MM.1S (cell line): ENCODE measurements around the gene ERCC8.

Source experiments
- DNase-seq: peaks from one replicate; pipeline ENCODE4 v3.0.0-alpha.2; 2015
- H2AFZ ChIP-seq: fragments of 300-600 bp; sonication (generic); 2 replicates; pipeline ENCODE4 v1.6.0; 2016; ENCODE audit warnings: antibody characterized with exemption, low read length
- H3F3A ChIP-seq: fragments of 300-600 bp; sonication (generic); 2 replicates; pipeline ENCODE4 v1.6.1; 2016; ENCODE audit warnings: mild to moderate bottlenecking, antibody characterized with exemption, low read length, moderate library complexity, mixed read lengths; ENCODE audit not compliant: insufficient read depth
- H3K27ac ChIP-seq: fragments of 300-600 bp; sonication (generic); 2 replicates; pipeline ENCODE4 v1.5.1; 2016; ENCODE audit warnings: mild to moderate bottlenecking, low read length
- H3K27me3 ChIP-seq: fragments of 300-600 bp; sonication (generic); replicated peaks from 2 replicates; pipeline ENCODE4 v1.6.0; 2016; ENCODE audit warnings: low read length; ENCODE audit not compliant: insufficient read depth
- H3K36me3 ChIP-seq: fragments of 300-600 bp; sonication (generic); replicated peaks from 2 replicates; pipeline ENCODE4 v1.6.1; 2016; ENCODE audit warnings: mild to moderate bottlenecking, low read length, mixed read lengths; ENCODE audit not compliant: insufficient read depth
- H3K4me1 ChIP-seq: fragments of 300-600 bp; sonication (generic); 2 replicates; pipeline ENCODE4 v1.6.1; 2016; ENCODE audit warnings: low read length, mixed read lengths
- H3K4me2 ChIP-seq: fragments of 300-600 bp; sonication (generic); 2 replicates; pipeline ENCODE4 v1.6.0; 2016; ENCODE audit warnings: low read depth, low read length
- H3K4me3 ChIP-seq: fragments of 300-600 bp; sonication (generic); 2 replicates; pipeline ENCODE4 v1.5.1; 2016; ENCODE audit warnings: low read length, mixed read lengths
- H3K79me2 ChIP-seq: fragments of 300-600 bp; sonication (generic); 2 replicates; pipeline ENCODE4 v1.6.1; 2016; ENCODE audit warnings: mixed run types, low read length, mixed read lengths
- H3K9ac ChIP-seq: fragments of 300-600 bp; sonication (generic); 2 replicates; pipeline ENCODE4 v1.6.1; 2016; ENCODE audit warnings: low read length, mixed read lengths
- H3K9me2 ChIP-seq: fragments of 300-600 bp; sonication (generic); replicated peaks from 2 replicates; pipeline ENCODE4 v1.6.1; 2016; ENCODE audit warnings: mild to moderate bottlenecking, low read length, mixed read lengths; ENCODE audit not compliant: insufficient read depth
- H3K9me3 ChIP-seq: fragments of 300-600 bp; sonication (generic); replicated peaks from 2 replicates; pipeline ENCODE4 v1.6.1; 2016; ENCODE audit warnings: mild to moderate bottlenecking, low read length, mixed read lengths; ENCODE audit not compliant: insufficient read depth
- H4K20me1 ChIP-seq: fragments of 300-600 bp; sonication (generic); 2 replicates; pipeline ENCODE4 v1.6.1; 2016; ENCODE audit warnings: mild to moderate bottlenecking, low read length, moderate library complexity, mixed read lengths; ENCODE audit not compliant: insufficient read depth
- EZH2 ChIP-seq: fragments of 300-600 bp; sonication (generic); optimal IDR thresholded peaks from 2 replicates; pipeline ENCODE3; 2017; ENCODE audit warnings: low read depth, mild to moderate bottlenecking, antibody characterized with exemption, low read length, mixed read lengths
- EZH2phosphoT487 ChIP-seq: fragments of 300-600 bp; sonication (generic); IDR thresholded peaks from 2 replicates; pipeline ENCODE4 v1.6.1; 2018; ENCODE audit warnings: antibody characterized with exemption, low read length
- TF ChIP-seq, protein P1 (sequence below): fragments of 300-600 bp; sonication (generic); IDR thresholded peaks from 2 replicates; pipeline ENCODE4 v1.5.1; 2016; ENCODE audit warnings: antibody characterized with exemption, low read length, mixed read lengths

Gene ERCC8

GRCh38 chr5:60903356-60903755 lies 41.5 kb downstream of the ERCC8 start:
- Histone ChIP-seq H2AFZ (no peak overlapping the region), H3K27ac (no peak overlapping the region), H3K36me3 (no peaks in the 10 kb centered on the region), H3F3A (no peaks in the 10 kb centered on the region; the same call in 1 of the 2 replicates), H4K20me1 (no peaks in the 10 kb centered on the region), H3K27me3 (no peaks in the 10 kb centered on the region), H3K79me2 (no peaks in the 10 kb centered on the region), H3K9ac (no peak overlapping the region), H3K9me2 (no peaks in the 10 kb centered on the region), H3K4me1 (no peaks in the 10 kb centered on the region), H3K4me3 (no peak overlapping the region), H3K9me3 (no peaks in the 10 kb centered on the region), H3K4me2 (no peak overlapping the region)
- DNase-seq: no peak
- TF ChIP-seq EZH2phosphoT487 (no peak), EZH2 (no peak)
- TF ChIP-seq, protein P1, sequence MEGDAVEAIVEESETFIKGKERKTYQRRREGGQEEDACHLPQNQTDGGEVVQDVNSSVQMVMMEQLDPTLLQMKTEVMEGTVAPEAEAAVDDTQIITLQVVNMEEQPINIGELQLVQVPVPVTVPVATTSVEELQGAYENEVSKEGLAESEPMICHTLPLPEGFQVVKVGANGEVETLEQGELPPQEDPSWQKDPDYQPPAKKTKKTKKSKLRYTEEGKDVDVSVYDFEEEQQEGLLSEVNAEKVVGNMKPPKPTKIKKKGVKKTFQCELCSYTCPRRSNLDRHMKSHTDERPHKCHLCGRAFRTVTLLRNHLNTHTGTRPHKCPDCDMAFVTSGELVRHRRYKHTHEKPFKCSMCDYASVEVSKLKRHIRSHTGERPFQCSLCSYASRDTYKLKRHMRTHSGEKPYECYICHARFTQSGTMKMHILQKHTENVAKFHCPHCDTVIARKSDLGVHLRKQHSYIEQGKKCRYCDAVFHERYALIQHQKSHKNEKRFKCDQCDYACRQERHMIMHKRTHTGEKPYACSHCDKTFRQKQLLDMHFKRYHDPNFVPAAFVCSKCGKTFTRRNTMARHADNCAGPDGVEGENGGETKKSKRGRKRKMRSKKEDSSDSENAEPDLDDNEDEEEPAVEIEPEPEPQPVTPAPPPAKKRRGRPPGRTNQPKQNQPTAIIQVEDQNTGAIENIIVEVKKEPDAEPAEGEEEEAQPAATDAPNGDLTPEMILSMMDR: no peak

DNA sequence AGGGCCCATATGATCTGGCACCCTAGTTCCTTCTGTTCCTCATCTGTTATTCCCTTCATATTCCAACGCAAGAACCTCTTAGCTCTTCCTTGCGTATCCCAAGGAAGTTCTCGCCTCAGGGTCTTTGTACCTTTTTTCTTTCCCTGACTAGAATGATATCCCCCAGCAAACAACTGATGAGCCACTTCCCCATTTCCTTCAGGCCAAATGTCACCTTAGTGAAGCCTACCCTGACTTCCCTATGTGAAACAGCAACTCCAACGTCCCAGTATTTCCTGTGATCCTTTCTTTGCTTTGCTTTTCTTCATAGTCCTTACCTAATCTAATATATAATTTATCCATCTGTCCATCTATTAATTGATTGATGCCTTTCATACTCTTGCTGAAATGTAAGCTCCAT lies 47.9 kb downstream of the ERCC8 start:
- Histone ChIP-seq H3K9me2 (no peaks in the 10 kb centered on the region), H3K4me3 (no peak overlapping the region), H3K36me3 (no peaks in the 10 kb centered on the region), H3F3A (no peaks in the 10 kb centered on the region), H3K9me3 (no peaks in the 10 kb centered on the region), H3K27ac (no peak overlapping the region), H3K27me3 (no peaks in the 10 kb centered on the region), H3K9ac (no peak overlapping the region), H3K4me2 (no peak overlapping the region), H2AFZ (no peak overlapping the region), H4K20me1 (no peaks in the 10 kb centered on the region), H3K4me1 (no peaks in the 10 kb centered on the region), H3K79me2 (no peaks in the 10 kb centered on the region)
- TF ChIP-seq EZH2 (no peak), EZH2phosphoT487 (no peak)
- TF ChIP-seq, protein P1: no peak
- no peak for DNase-seq

GRCh38 chr5:60893521-60893920 lies 51.3 kb downstream of the ERCC8 start:
- no peaks in the 10 kb centered on the region for H3K36me3 ChIP-seq
- no peak for DNase-seq

More at GRCh38 chr5:60893521-60893920, 51.3 kb downstream of the ERCC8 start:
- Histone ChIP-seq H3K9me2 (no peaks in the 10 kb centered on the region), H3K9me3 (no peaks in the 10 kb centered on the region), H3K79me2 (no peaks in the 10 kb centered on the region), H3K4me2 (no peak overlapping the region), H4K20me1 (no peaks in the 10 kb centered on the region), H3K4me3 (no peak overlapping the region), H2AFZ (no peak overlapping the region), H3K27me3 (no peaks in the 10 kb centered on the region), H3K9ac (no peak overlapping the region), H3F3A (no peaks in the 10 kb centered on the region), H3K27ac (no peak overlapping the region), H3K4me1 (no peaks in the 10 kb centered on the region)
- no peak for TF ChIP-seq EZH2
- TF ChIP-seq EZH2phosphoT487: no peak
- TF ChIP-seq, protein P1: no peak
